HG03571 (cell line): ENCODE results near the gene CDC45.

Source experiments
- ATAC-seq: cut with Tn5 transposase; IDR thresholded peaks from one replicate; pipeline ENCODE4 v1.9.1; 2021; ENCODE audit not compliant: unreplicated experiment

Gene CDC45

DNA sequence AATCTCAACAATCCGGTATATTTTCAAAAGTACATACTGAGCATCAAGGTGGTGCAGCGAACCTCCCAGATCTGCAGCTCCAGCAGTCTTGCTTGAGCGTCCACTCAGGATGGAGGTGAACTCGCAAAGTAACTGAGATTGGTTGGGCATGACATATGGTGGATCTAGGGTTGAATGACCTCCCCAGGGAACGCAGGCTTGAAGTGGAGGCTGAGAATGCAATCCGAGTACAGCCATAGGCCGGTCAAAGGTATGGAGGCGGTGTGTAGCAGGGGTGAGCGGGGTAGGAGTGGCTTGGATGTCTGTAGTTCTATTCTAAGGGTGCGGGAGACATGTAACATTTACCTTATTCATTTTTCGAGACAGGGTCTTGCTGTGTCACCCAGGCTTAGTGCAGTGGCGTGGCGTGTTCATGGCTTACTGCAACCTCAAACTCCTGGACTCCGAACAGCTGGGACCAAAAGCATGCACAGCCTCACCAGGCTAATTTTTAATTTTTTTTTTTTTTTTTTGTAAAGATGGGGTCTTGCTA lies 31.6 kb upstream of the CDC45 start:
- no peak for ATAC-seq

DNA sequence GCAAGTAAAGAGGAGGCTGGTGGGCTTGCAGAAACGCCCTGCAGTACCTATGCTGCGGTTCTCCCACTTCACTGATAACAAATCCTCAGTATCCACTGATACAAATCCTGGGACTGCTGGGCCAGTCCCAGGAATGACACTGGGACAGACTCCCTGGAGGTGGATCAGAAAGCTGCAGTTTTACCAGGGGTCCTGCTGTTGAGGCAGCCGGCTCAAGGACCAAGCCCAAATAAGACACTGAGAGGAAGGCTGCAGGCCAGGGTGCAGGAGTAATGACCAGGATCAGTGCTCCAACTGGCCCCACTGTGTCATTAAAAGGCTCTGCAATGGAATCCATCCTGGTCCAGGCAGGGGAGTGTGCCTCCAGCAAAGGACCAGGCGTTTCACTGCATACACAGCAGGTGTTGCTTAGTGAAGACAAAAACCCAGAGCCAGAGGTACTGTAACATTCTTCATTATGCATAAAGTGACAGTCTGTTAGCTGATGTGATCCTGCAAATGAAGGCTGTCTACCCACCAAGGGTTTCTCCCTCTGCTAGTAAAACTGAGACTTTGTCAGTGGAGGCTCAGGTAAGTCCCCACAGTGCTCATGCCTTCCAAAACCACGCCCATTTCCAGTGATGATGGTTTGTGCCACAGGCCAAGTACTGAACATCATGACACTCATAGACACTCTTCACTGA lies 30.8 kb upstream of the CDC45 start:
- ATAC-seq, result no peak

DNA sequence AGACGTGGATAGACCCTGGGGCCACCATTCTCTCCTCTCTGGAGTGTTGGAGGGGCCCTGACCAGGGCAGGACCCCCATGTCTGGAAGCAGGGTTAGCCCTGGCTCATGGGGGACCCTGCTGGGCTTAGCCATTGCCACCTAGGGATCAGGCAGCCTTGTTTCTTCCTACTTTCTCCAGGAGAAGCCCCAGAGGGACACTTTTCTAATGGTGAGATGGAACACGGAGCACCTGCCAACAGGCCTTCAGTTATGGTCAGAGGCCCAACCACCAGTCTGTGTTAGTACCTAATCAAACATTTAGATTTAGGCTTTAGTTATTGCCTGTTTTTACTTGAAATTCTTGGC lies 30.3 kb upstream of the CDC45 start:
- no peak for ATAC-seq

DNA sequence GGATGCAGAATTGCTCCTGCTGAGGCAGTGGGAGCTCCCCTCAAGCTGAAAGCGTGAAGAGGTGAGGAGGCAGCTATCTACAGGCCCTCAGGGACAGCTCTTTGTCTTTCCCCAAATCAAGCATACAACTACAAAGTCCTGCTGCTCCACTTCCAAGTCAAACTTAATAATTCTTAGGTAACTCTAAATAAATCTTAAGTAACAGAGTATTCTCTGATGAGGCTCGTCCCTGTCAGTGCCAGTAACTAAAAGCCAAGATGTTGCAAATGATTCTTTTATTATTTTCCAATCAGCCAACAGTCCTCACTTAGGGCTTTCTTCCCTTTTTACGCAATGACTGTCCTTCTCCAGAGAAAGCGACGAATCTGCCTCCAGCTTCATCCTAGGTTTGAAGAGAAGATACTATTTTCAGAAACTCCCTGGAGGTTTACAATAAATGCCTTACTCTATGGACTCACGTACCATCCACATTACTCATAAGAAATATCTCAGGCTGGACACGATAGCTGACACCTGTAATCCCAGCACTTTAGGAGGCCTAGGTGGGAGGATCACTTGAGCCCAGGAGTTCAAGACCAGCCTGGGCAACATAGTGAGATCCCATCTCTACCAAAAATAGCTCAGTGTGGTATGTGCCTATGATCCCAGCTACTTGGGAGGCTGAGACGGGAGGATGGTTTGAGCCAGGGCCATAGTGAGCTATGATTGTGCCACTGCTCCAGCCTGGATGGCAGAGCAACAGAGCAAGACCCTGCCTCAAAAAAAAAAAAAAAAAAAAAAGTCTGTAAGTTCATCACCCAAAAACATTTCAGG lies 29.2 kb upstream of the CDC45 start:
- ATAC-seq, result no peak

DNA sequence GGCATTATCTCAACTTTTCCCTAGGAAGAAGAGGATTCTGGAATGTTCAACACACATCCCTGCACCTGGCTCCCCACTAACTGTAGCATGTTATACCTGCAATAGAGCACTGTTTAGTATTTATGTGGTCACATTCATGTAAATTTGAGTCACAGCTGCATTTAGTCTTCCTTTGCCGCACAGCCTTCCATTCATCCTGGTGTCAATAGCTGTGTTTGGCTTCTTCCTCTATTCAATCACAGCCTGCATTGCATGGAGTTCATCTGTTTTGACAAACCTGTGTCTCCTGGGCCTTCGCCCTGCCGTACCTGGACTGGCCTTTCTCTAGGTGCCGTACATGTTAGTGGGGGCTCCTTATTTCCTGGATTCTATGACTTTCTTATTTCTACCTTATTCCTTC lies 28.1 kb upstream of the CDC45 start:
- ATAC-seq, result no peak

DNA sequence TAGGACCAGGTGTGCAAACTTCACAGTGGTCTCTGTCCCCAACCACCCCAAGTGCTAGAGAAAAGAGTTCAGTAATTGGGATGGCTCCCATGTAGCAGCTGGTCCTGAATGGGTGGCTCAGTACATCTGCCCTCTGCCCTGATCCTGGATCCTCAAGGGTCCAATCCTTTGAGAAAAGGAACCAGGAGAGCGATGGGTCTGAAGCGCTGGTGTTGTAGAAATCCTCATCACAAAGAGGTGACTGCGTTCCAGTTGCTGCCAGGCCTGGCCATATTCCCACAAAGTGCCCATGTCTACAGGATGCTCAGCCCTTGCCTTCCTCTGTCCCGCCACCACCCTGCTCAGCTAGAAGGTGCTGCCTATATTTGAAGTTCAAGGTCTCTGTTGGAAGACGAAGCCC lies 26.0 kb upstream of the CDC45 start:
- ATAC-seq, result no peak

DNA sequence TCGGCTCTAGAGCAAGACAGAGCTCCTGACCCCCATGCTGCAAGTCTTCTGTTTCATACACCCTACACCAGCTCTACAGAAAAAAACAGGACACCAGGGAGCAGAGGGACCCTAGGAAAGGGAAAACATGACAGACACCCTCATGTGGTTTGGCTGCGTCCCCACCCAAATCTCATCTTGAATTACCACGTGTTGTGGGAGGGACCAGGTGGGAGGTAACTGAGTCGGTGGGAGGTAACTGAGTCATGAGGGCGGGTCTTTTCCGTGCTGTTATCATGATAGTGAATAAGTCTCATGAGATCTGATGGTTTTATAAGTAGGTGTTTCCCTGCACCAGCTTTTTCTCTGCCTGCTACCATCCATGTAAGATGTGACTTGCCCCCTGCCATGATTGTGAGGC lies 25.6 kb upstream of the CDC45 start:
- no peak for ATAC-seq

DNA sequence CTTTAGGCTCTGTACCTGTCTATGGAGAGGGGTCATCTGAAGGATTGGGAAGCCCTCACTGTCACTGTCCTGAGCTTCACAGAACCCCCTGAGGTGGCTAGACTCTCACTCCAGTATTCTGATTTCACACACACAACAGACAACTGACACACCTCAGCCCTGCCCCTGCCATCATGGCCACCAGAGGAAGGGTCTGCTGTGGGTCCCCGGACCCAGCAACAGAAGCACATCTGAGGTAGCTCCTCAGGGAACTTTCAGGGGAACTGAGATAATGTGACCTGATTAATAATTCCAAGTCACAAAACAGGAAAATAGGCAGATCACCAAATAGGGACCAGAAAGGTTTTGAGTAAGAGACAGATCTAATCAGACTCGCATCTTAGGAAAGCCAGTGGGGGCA lies 24.7 kb upstream of the CDC45 start:
- no peak for ATAC-seq

DNA sequence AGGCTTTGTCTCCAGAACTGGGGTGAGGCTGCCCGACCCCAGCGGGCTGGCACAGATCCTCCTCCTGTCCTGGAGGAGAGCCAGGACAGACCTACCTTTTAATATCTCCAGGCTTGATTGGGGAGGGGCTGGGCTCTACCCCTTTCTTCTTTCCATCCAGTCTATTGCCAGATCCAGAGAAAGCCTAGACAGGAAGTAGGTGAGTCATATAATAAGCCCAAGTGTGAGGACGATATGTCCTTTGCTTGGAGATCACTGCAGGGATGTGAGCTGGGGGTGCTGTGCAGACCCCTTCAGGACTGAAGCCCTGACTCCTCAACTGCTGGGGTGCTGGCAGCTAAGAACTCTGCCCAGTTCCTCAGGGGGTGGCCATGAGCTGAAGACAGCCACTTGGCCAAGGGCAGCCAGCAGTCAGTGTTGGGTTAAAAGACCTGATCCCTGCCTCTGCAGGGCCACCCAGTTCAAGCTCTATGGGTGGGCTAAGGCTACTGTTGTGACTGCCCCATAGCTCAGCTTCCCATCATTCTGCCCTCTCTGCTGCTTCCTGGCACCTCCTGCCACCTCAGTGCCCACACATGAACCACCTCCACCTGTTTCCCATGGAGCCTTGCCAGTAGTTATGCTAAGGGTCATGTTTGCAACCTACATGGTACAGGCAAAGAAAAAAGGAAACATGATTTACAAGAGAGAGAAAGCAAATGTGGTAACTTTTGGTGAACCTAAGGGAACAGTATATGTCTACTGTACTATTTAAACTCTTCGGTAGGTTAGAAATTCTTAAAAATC lies 23.9 kb upstream of the CDC45 start:
- no peak for ATAC-seq

DNA sequence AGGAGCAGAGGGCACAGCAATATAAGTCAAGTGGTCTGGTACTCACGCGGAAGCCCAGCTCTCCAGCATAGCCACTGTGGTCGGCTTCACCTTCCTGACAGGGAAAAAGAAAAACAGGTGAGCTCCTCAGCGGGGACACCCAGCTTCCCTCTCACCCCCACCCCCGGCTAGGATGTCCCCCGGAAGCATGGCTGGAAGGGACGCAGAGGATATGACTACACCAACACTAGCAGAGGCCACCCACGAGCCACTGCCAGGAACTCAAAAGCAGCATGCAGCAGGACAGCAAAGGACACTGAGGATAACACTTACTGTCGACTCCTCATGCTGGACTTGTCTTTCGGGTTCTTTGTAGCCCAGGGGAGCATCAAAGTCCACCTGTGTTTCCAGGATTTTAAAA lies 23.2 kb upstream of the CDC45 start:
- ATAC-seq, result no peak

DNA sequence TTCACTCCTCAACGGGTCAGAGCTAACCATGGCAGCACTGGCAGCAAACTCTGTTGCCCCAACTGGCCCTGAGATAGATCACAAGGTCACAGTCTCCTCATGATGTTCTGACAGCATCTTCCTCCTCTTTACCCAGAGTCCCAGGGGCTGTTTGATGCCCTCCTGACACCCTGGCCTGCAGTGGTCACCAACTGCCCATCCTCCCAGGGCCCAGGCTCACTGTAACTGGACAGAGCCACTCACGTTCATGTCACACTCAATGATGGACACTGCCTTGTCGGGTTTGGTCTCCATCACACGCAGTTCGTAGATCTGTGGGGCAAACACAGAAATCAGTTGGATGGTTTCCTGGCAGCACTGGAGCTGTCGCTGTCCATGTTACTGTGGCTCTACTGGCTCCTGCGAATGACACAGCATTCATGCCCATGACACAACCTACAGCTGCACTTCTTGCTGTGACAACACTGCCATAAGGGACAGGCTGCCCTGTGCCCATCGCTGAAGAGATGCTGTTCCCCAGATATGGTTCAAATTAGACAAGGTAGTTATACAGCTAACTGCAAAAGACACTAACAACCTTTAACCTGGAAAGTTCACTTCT lies 21.8 kb upstream of the CDC45 start:
- no peak for ATAC-seq

DNA sequence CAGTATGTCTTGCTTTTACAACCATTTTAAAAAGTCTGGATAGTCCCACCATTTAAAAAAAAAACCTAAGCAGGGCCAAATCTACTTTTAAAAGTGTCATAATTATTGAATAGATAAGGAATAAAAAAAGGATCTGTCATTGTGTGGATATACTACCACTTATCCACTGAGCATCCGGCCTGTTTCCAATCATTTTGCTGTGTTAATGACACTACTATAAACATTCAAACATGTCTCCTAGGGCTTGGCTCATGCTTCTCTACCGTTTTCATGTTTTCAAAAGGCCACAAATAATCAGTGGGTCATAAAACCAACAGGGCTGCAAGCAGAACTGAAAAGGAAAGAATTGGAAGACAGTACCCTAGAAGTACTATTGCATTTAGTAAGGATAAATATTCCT lies 19.7 kb upstream of the CDC45 start:
- no peak for ATAC-seq

DNA sequence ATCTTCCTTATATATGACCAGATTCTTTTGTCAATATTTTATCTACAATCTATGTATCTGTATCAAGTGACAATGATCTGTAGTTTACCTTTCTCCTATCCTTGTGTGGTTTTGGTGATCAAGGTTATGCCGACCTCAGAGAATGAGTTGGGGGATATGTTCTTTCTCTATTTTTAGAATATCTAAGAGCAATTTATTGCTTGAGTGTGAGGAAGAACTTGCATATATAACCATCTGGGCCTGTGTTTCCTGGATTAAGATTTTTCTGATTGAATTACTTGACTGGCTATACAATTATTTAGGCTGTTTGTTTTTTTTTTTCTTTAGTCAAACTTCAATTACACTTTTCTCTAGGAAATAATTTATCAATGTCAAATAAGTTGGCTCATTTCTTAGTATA lies 18.2 kb upstream of the CDC45 start:
- ATAC-seq, result no peak

DNA sequence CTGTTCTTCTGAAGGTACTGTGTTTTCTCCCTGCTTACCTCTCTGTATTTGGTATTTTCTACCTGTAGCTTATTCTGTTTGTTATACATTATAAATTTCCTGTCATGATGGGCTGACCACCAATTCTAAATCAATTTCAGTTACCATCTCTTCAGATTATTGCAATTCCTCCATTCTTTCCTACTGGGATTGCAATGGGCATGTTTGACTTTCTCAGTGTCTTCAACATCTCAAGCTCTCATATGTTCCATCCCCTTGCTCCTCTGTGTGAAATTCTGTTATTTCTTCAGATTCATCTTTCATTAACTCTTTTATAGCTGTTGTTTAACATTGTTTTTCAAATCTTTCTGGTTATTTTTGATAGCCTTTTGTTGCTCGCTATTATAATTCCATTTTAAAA lies 16.7 kb upstream of the CDC45 start:
- no peak for ATAC-seq

DNA sequence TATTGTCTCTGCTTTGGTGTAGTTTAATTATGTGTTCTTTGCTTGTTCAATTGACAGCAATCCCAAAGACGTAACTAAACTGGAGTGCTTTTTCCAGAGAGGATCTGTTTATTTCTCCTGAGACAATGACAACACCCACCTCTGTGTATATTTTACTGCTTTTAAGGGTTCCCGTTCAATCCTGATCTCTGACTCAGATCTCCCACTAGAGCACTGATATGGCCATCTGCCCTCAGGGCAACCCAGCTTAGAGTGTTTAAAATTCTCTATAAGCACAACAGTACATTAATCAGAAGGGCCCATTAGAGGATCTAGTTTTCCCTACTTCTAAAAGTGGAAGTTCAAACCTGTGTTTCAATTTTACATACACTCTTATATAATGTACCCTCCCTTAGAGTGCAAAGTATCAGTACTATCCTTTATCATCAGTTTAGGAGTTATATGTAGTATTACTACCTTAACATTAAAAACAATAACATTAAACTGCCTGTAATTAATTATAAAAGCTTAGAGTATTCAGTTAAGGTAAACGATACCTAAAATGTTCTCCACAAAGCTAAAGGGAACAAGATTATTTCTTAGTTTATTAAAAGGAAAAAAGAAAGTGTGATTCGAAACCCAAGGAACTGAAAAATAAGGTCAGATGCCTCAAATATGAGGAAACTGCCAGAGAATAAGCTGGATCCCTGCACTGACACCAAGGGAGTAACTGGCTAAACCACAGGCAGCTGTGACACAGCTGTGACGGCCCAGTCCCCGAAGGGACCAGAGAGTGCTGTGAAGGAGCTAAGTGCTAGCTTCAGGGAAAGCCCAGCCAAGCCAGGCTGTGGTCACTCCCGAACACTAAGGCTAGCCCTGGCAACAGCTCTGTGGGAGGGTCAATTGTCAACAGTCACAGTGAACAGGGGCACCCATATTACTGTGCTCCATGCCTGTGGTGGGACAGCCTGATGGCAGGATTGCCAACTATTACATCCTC lies 15.9 kb upstream of the CDC45 start:
- ATAC-seq, result no peak

DNA sequence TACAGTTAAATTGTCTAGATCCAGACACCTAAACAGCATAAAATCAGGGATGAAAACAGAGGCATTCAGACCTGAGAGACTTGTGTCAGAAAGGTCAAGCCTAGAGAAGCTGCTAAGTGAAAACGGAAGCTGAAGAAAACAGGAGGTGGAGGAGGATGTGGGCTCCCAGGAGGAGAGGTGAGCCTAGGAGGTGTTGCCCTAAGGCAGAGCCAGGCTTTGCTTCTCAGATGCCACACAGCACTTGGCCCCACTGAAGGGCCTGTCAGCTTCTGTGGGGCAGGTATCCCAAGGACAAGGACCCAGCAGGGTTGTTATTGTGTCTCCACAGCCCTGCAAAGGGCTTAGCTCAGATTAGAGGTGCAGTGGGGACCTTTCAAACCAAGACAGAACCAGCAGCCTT lies 15.2 kb upstream of the CDC45 start:
- ATAC-seq, result no peak

DNA sequence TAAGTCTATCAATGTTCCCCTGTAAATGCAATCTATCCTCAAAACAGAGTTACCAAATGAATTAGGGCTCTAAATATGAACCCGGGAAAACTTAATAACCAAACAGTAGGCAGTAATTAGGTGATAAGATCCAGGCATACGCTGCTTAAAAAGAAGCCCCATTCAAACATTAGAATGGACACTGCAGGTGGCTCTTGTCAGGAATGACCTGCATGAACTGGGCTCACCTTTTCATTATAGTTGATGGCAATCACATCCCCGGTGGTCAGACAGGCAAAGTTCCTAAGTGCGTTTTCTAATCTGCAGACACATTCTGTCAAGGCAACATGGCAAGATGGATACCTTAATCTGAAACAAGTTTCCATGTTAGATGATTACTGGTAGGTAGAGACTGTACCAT lies 14.7 kb upstream of the CDC45 start:
- no peak for ATAC-seq

DNA sequence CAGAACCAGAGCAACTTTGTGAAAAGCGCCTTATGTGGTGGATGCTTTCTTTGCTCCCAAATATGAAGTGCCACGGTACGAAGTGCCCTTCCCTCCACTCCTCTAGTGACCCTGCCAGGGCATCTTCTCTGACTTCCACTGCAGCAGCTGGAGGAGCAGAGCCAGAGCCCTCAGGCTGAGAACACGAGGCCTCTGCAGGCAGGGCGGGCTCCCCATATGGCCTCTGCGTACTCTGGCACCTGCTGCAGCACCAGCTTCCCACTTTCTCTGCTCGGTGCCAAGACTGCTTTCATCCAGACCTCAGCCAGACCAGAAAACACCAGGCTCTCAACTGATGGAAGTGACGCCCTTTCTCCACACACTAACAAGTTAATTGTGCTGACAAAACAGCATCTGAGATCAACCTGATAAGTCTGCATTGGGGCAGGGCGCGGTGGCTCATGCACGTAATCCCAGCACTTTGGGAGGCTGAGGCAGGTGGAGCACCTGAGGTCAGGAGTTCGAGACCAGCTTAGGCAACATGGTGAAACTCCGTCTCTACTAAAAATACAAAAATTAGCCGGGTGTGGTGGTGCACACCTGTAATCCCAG lies 13.5 kb upstream of the CDC45 start:
- no peak for ATAC-seq

DNA sequence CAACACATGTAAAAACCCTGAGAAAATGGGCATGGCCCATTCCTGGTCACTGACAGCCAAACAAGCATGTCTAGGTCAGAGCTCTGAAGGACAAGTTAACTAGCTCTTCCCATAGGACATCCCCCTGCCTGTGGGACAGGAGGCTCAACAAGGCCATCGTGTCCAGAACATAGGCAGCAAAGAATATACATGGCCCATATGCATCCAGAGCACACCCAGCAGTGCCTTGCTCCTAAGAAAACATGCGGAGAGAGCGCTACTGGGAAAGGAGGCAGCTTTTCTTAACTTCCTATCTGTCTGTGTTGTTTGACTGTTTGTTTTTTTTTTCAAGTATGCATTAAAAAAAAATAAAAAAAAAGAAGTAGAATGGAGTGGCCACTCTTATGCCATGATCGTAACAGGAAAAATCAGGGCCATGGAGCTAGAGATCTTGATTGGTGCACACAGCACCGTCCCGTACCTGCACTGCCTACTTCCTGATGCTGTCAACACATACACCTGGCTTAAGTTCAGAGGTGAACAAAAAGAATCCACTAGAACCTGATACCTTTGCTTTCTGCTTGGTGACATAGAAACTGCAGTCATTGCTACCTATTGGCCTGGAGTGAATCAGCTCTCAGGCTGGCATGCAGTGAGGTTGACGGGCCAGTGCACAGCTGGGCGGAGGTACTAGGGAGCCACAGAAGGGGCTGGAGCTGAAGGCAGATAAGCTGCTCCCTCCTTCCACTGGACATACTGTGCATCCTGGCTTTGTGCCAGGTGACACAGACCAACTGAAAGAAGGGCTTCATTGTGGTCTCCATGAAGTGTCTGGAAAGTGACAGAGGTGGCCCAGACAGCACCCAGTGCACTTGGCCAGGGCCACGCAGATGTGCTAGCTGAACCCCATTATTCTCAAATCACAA lies 12.6 kb upstream of the CDC45 start:
- no peak for ATAC-seq
